ENCODE results near the gene ADAM11.

ADAM11 gene

GRCh38 chr17:44757918-44758413 is 822 bp upstream of the ADAM11 start:
- in situ Hi-C loops (cut with HindIII; ENCODE audit: low sequenced_read_pairs), result no loop called here
- H3K4me3 ChIP-seq (ENCODE audit: low read depth, low read length), result no peak overlapping the region
- TF ChIP-seq CTCF (IDR thresholded peaks at IDR 0.05; ENCODE audit: low read depth, low read length), result no peak
- no peak for DNase-seq (ENCODE audit: low read depth, low spot score)

DNA sequence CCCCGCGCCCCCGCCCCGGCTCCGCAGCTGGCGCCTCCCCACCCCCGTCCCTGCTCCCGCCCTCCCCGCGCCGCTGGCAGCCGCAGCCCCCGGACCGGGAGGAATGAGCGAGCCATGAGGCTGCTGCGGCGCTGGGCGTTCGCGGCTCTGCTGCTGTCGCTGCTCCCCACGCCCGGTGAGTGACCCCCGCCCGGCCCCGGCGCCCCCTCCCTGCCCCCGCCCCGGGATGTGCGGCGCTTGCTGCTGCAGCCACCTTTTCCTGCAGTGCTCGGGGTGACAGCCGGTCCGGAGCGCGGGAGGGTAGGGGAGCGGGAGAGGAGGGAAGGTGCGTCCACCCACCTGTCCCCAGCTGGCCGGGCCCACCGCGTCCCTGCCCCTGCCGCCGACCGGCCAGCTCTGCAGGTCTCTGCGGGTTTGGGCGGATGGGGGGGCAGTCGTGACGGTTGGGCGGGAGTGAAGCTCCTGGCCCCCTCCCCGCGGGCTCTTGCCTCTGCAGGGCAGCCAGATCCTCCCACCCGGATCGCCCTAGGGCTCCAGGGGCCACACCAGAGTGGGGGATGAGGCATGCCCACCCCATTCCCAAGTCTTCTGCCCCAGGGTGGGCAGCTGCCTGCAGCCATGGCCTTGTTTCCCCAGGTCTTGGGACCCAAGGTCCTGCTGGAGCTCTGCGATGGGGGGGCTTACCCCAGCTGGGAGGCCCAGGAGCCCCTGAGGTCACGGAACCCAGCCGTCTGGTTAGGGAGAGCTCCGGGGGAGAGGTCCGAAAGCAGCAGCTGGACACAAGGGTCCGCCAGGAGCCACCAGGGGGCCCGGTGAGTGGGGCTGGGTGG is 513 bp downstream of the ADAM11 start:
- DNase-seq (ENCODE audit: low read depth, low spot score), result no peak
- peak overlapping the region; percentile 24 for H3K4me3 ChIP-seq (ENCODE audit: low read depth, low read length)
- in situ Hi-C loops (cut with HindIII; ENCODE audit: low sequenced_read_pairs), result no loop called here

DNA sequence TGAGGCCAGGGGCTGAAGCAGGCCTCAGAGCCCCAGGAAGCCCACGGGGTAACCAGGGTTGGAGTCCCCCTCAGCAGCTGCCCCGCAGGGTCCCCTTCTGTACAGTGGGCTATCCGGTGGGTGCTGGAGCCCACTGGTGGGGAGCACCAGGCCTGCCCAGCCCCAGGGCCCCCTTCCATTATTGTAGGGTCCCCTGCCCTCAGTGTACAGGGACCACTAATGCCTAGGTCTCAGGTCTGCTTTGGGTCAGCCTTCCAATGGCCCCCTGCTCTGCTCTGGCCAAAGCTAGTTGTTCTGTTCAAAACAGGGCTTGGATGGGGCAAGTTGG is 1.1 kb downstream of the ADAM11 start:
- H3K4me3 ChIP-seq (ENCODE audit: low read depth, low read length), result no peak overlapping the region
- no peak for TF ChIP-seq CTCF (IDR thresholded peaks at IDR 0.05; ENCODE audit: low read depth, low read length)
- in situ Hi-C loops (cut with HindIII; ENCODE audit: low sequenced_read_pairs), result no loop called here
- no peak for DNase-seq (ENCODE audit: low read depth, low spot score)

More for the DNA sequence above, 513 bp downstream of the ADAM11 start:
- peak; percentile 5 for TF ChIP-seq CTCF (IDR thresholded peaks at IDR 0.05; ENCODE audit: low read depth, low read length)

DNA sequence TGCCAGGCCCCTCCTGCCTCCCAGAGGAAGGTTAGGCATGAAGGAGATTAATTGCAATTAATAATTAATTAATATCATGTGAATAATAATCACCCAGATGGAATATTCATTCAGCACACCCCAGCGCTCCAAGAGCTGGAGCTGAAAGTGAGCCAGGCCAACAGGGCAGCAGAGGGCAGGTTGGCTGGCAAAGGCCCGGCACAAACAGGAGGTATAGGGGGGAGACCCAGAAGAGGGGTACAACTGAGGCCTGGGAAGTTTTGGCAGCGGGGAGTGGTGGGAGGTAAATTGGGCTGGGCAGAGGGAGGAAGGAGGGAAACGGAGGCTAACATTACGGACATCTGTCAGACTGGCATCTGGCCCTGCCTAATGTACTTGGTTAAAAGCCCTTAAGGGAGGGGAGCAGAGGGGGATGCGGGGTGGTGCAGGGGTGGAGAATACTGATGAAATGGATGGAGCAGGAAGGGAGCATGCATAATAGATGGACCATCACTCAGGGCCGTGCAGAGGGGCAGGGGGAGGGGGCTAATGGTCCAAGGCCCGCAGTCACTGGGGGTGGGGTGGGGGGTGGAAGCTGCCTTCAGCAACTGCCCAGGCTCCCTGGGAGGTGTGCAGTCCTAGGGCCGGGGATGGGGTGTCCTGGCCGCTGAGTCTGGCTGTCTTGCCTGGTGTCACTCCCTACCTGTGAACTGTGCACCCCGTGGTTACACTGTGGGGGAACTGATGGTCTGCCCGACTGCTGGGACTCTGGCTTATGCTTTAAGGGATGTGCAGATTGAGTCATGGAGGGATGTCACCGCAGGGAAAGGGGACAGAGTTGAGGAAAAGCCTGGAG is 1.9 kb downstream of the ADAM11 start:
- TF ChIP-seq CTCF (IDR thresholded peaks at IDR 0.05; ENCODE audit: low read depth, low read length), result no peak
- no peak overlapping the region for H3K4me3 ChIP-seq (ENCODE audit: low read depth, low read length)
- in situ Hi-C loops (cut with HindIII; ENCODE audit: low sequenced_read_pairs), result no loop called here
- DNase-seq (ENCODE audit: low read depth, low spot score), result no peak

GRCh38 chr17:44761932-44762810 is 3.4 kb downstream of the ADAM11 start:
- H3K4me3 ChIP-seq (ENCODE audit: low read depth, low read length), result no peak overlapping the region
- no peak for TF ChIP-seq CTCF (IDR thresholded peaks at IDR 0.05; ENCODE audit: low read depth, low read length)
- DNase-seq (ENCODE audit: low read depth, low spot score), result no peak
- in situ Hi-C loops (cut with HindIII; ENCODE audit: low sequenced_read_pairs), result no loop called here

- H3K4me3 ChIP-seq (ENCODE audit: low read depth, low read length), result no peak overlapping the region
- in situ Hi-C loops (cut with HindIII; ENCODE audit: low sequenced_read_pairs), result no loop called here
- TF ChIP-seq CTCF (IDR thresholded peaks at IDR 0.05; ENCODE audit: low read depth, low read length), result no peak
- no peak for DNase-seq (ENCODE audit: low read depth, low spot score)
Observed at GRCh38 chr17:44763170-44763569, 4.4 kb downstream of the ADAM11 start.

All from astrocyte of the spinal cord (primary cell).